Pancreas (tissue), 10 donors: ENCODE measurements around the gene TMEM174. TPM values are rescaled to one million over a fixed set of nuclear protein-coding genes. Genes with fewer than 3 reads are reported as not detected.
A peak's percentile ranks its signal among the peaks of the same experiment; 100 is the strongest.

ENCODE experiments used
- ATAC-seq, 4 donors: fragments of 200-7000 bp; cut with Tn5 transposase; one replicate each; pipeline versions ENCODE4 v1.8.0 to v1.9.1; 2020; ENCODE audit warnings: mild to moderate bottlenecking in 4 of 4, moderate library complexity in 4 of 4
- DNase-seq, 6 donors: peaks; one replicate each; pipeline ENCODE4 v3.0.0-alpha.2; 2020
- FAIRE-seq: peaks from 2 replicates; lab custom pipeline; 2012; peaks lifted over from hg19 to GRCh38; lab: Jason Lieb, UNC
- H3K27ac ChIP-seq, 4 donors: fragments of 200-600 bp; sonication (generic); 1 replicate in 3 of 4; 2 replicates in 1 of 4; pipeline versions ENCODE4 v1.5.0 to v1.8.0; 2020
- H3K27me3 ChIP-seq, 4 donors: fragments of 200-600 bp; one replicate each; pipeline ENCODE4 v1.8.0; 2021
- H3K36me3 ChIP-seq, 3 donors: fragments of 200-600 bp; sonication (generic) in 1 of 3; one replicate each; pipeline versions ENCODE4 v1.5.0 to v1.8.0; 2020 to 2021
- H3K4me1 ChIP-seq, 3 donors: fragments of 200-600 bp; one replicate each; pipeline ENCODE4 v1.8.0; 2021
- H3K4me3 ChIP-seq, 4 donors: fragments of 200-600 bp; sonication (generic) in 2 of 4; one replicate each; pipeline versions ENCODE4 v1.5.0 to v1.8.0; 2020 to 2021
- H3K9me3 ChIP-seq, 4 donors: fragments of 200-600 bp; one replicate each; pipeline ENCODE4 v1.8.0; 2021
- CTCF ChIP-seq, 4 donors: fragments of 200-600 bp; sonication (generic) in 3 of 4; IDR thresholded peaks; one replicate each; pipeline versions ENCODE4 v1.5.0 to v1.8.0; 2021; ENCODE audit warnings: antibody characterized with exemption in 4 of 4
- WGBS, 2 donors: extraction: QIAGEN DNeasy Blood & Tissue Kit; methylation state at CpG; one replicate each; pipeline ENCODE4 v1.1.7; 2013; 5-methylcytosine and 5-hydroxymethylcytosine counted together
- intact Hi-C, 3 donors: fragments of 100-400 bp; cut with DNase I; formaldehyde crosslinking; loops; one replicate each; pipeline versions ENCODE4 v1.11.1 to v1.14.2; 2022
- polyA plus RNA-seq, 2 donors: library from polyadenylated mRNA; stranded (reverse); fragments of 200-250 nt; gene quantifications; one replicate each; pipeline ENCODE4 v1.2.3, GENCODE V29; 2013
- total RNA-seq, 6 donors: library from RNA; stranded (reverse); fragmentation: NEBNext Ultra II Directional in 4 of 6; extraction: Animal tissue kit (Norgen Biotek cat#: 25700) in 4 of 6; gene quantifications; one replicate each; pipeline versions ENCODE4 v1.2.1 to v1.2.4, GENCODE V29; 2021 to 2023
- donor health status: healthy with polysubstance abuse.
- donor health status: DM: no; HTN: no; CAD: no; lungs with moderate emphysema.
- donor health status: DM: no; HTN: no; CAD: no.
- donor health status: control.
- donor health status: control.
- donor health status: Bipolar disorder and iron deficiency.
- donor health status: DM: yes; HTN: yes; CAD: no.
- donor health status: DM: no; HTN: no; CAD: no.
- donor health status: DM: no; HTN: no; CAD: no.
- donor health status: DM: yes; HTN: yes; CAD: no.

Gene TMEM174
- total and polyA plus RNA-seq, 8 donors = not detected

GRCh38 chr5:73152411-73153388 is 20.3 kb upstream of the TMEM174 start:
- ATAC-seq (peak in 1 of 4 donors; percentile 26), DNase-seq (no peak), FAIRE-seq (no peak)
- no peaks in the 10 kb centered on the region for H3K36me3 ChIP-seq
- intact Hi-C loops = no loop called here
- no peaks in the 10 kb centered on the region for H3K9me3 ChIP-seq
- WGBS, 2 donors = 75 to 76% methylated on average over 14 of the region's 14 CpGs
- H3K27me3 ChIP-seq = no peaks in the 10 kb centered on the region
- no peaks in the 10 kb centered on the region for H3K4me1 ChIP-seq
- no peak for TF ChIP-seq CTCF (IDR thresholded peaks at IDR 0.05)
- H3K27ac ChIP-seq = no peak overlapping the region
- no peak overlapping the region for H3K4me3 ChIP-seq

GRCh38 chr5:73153513-73153912 is 19.5 kb upstream of the TMEM174 start:
- WGBS, 2 donors = 62 to 74% methylated on average over 7 of the region's 7 CpGs
- Histone ChIP-seq H3K36me3 (no peaks in the 10 kb centered on the region), H3K4me1 (no peaks in the 10 kb centered on the region), H3K4me3 (no peak overlapping the region), H3K9me3 (no peaks in the 10 kb centered on the region), H3K27ac (no peak overlapping the region), H3K27me3 (no peaks in the 10 kb centered on the region)
- intact Hi-C loops = no loop called here
- no peak for FAIRE-seq
- no peak for ATAC-seq
- DNase-seq = no peak
- TF ChIP-seq CTCF (IDR thresholded peaks at IDR 0.05) = no peak

GRCh38 chr5:73154208-73155006 is 18.6 kb upstream of the TMEM174 start:
- no peak for FAIRE-seq
- intact Hi-C loops = no loop called here
- no peak for DNase-seq
- ATAC-seq = no peak
- 76 to 77% methylated on average over 5 of the region's 5 CpGs for WGBS, 2 donors
- no peaks in the 10 kb centered on the region for H3K9me3 ChIP-seq
- H3K4me1 ChIP-seq = no peaks in the 10 kb centered on the region
- H3K36me3 ChIP-seq = no peaks in the 10 kb centered on the region
- no peaks in the 10 kb centered on the region for H3K27me3 ChIP-seq
- H3K4me3 ChIP-seq = no peak overlapping the region
- no peak for TF ChIP-seq CTCF (IDR thresholded peaks at IDR 0.05)
- H3K27ac ChIP-seq = no peak overlapping the region

- no peak for DNase-seq
- WGBS, 2 donors = 85 to 86% methylated on average over 18 of the region's 18 CpGs
- H3K9me3 ChIP-seq = no peaks in the 10 kb centered on the region
- H3K27ac ChIP-seq = no peak overlapping the region
- H3K36me3 ChIP-seq = no peaks in the 10 kb centered on the region
- intact Hi-C loops = no loop called here
- TF ChIP-seq CTCF (IDR thresholded peaks at IDR 0.05) = no peak
- FAIRE-seq = no peak
- H3K4me1 ChIP-seq = no peaks in the 10 kb centered on the region
- ATAC-seq = no peak
- no peak overlapping the region for H3K4me3 ChIP-seq
- no peaks in the 10 kb centered on the region for H3K27me3 ChIP-seq
Measured at GRCh38 chr5:73155271-73156222, 17.4 kb upstream of the TMEM174 start.
